Activated B cell treated with CpG ODN at 0.5 μM for 24 hours (primary cell): ENCODE data around the gene HDAC4. TPM values are rescaled to one million over a fixed set of nuclear protein-coding genes. Genes with fewer than 3 reads are reported as not detected.

Experiments used
- ATAC-seq: fragments of 200-7000 bp; cut with Tn5 transposase; one replicate; pipeline ENCODE4 v1.10.0; 2021; ENCODE audit warnings: low read depth, mild to moderate bottlenecking, moderate library complexity
- CTCF ChIA-PET: fragments of 350-600 bp; sonication (Branson Sonifier 250); formaldehyde crosslinking; loops from one replicate; lab custom pipeline; 2021; ENCODE audit warnings: antibody characterized with exemption; lab: Charles Lee
- POLR2A ChIA-PET: fragments of 350-600 bp; sonication (Branson Sonifier 250); formaldehyde crosslinking; loops from one replicate; lab custom pipeline; 2021; ENCODE audit warnings: antibody characterized with exemption; lab: Charles Lee
- DNase-seq: peaks from one replicate; pipeline ENCODE4 v3.0.0; 2022
- H3K27ac Mint-ChIP-seq: one replicate; pipeline ENCODE4 v1.8.0; 2020; ENCODE audit warnings: mixed read lengths
- H3K27me3 Mint-ChIP-seq: one replicate; pipeline ENCODE4 v1.8.0; 2021; ENCODE audit warnings: mixed read lengths
- H3K36me3 Mint-ChIP-seq: one replicate; pipeline ENCODE4 v1.8.0; 2021; ENCODE audit warnings: low read depth, mixed read lengths
- H3K4me1 Mint-ChIP-seq: one replicate; pipeline ENCODE4 v1.8.0; 2021; ENCODE audit warnings: mixed read lengths
- H3K4me3 Mint-ChIP-seq: one replicate; pipeline ENCODE4 v1.8.0; 2020; ENCODE audit warnings: mild to moderate bottlenecking, mixed read lengths
- H3K9me3 Mint-ChIP-seq: one replicate; pipeline ENCODE4 v1.8.0; 2020; ENCODE audit warnings: mixed read lengths
- CTCF ChIP-seq: fragments of 200-600 bp; IDR thresholded peaks from one replicate; pipeline ENCODE4 v1.8.0; 2022; ENCODE audit warnings: antibody characterized with exemption, mild to moderate bottlenecking
- intact Hi-C: fragments of 100-400 bp; cut with micrococcal nuclease; formaldehyde crosslinking; loops from one replicate; pipeline ENCODE4 v1.15.1; 2024
- total RNA-seq: library from RNA; stranded (reverse); gene quantifications from 2 replicates; pipeline ENCODE4 v1.2.3, GENCODE V29; 2022

HDAC4 gene
- total RNA-seq, 1 donor from 2014 or later: 31.9 TPM

GRCh38 chr2:239438995-239439753 is 38.4 kb upstream of the HDAC4 start:
- Mint-ChIP-seq H3K36me3 (no peaks in the 10 kb centered on the region), H3K4me3 (no peak overlapping the region), H3K9me3 (peaks cover 1% of the 10 kb centered on the region), H3K27me3 (peaks cover 49% of the 10 kb centered on the region), H3K4me1 (peaks cover 8% of the 10 kb centered on the region), H3K27ac (no peak overlapping the region)
- intact Hi-C loops: no loop called here
- ChIA-PET POLR2A (no interaction called here), CTCF (no interaction called here)
- ATAC-seq (no peak), DNase-seq (no peak)
- TF ChIP-seq CTCF: no peak

- no peaks in the 10 kb centered on the region for H3K36me3 Mint-ChIP-seq
- H3K4me1 Mint-ChIP-seq: peaks cover 8% of the 10 kb centered on the region
- H3K4me3 Mint-ChIP-seq: no peak overlapping the region
- H3K27me3 Mint-ChIP-seq: peaks cover 47% of the 10 kb centered on the region
- CTCF ChIA-PET: no interaction called here
- ATAC-seq (no peak), DNase-seq (no peak)
- POLR2A ChIA-PET: no interaction called here
- no peak for TF ChIP-seq CTCF
- H3K9me3 Mint-ChIP-seq: peaks cover 9% of the 10 kb centered on the region
- intact Hi-C loops: no loop called here
- H3K27ac Mint-ChIP-seq: no peak overlapping the region
Observed at GRCh38 chr2:239438368-239438767, 37.5 kb upstream of the HDAC4 start.

- no peak overlapping the region for H3K4me3 Mint-ChIP-seq
- H3K9me3 Mint-ChIP-seq: peaks cover 10% of the 10 kb centered on the region
- intact Hi-C loops: no loop called here
- H3K36me3 Mint-ChIP-seq: no peaks in the 10 kb centered on the region
- ATAC-seq: no peak
- H3K27me3 Mint-ChIP-seq: peaks cover 40% of the 10 kb centered on the region
- no peak for TF ChIP-seq CTCF
- ChIA-PET POLR2A (no interaction called here), CTCF (no interaction called here)
- DNase-seq: no peak
- peaks cover 8% of the 10 kb centered on the region for H3K4me1 Mint-ChIP-seq
- H3K27ac Mint-ChIP-seq: no peak overlapping the region
Observed at GRCh38 chr2:239436669-239437335, 36.0 kb upstream of the HDAC4 start.

GRCh38 chr2:239436076-239436475 is 35.3 kb upstream of the HDAC4 start:
- Mint-ChIP-seq H3K27ac (no peak overlapping the region), H3K27me3 (peaks cover 36% of the 10 kb centered on the region), H3K4me1 (peaks cover 3% of the 10 kb centered on the region), H3K9me3 (peaks cover 10% of the 10 kb centered on the region), H3K4me3 (no peak overlapping the region), H3K36me3 (no peaks in the 10 kb centered on the region)
- ChIA-PET CTCF (no interaction called here), POLR2A (no interaction called here)
- TF ChIP-seq CTCF: no peak
- ATAC-seq (no peak), DNase-seq (no peak)
- intact Hi-C loops: no loop called here

GRCh38 chr2:239433777-239434403 is 33.1 kb upstream of the HDAC4 start:
- TF ChIP-seq CTCF: no peak
- ATAC-seq (no peak), DNase-seq (no peak)
- Mint-ChIP-seq H3K27ac (no peak overlapping the region), H3K4me1 (no peaks in the 10 kb centered on the region), H3K27me3 (peaks cover 21% of the 10 kb centered on the region), H3K36me3 (no peaks in the 10 kb centered on the region), H3K4me3 (no peak overlapping the region), H3K9me3 (peaks cover 10% of the 10 kb centered on the region)
- ChIA-PET POLR2A (no interaction called here), CTCF (no interaction called here)
- intact Hi-C loops: no loop called here
